Skin epidermis (tissue), 12 donors: ENCODE data around the gene EPN3.
A peak's percentile ranks its signal among the peaks of the same experiment; 100 is the strongest.

Source experiments
- H3K27ac ChIP-seq, 21 experiments: fragments of 200-600 bp; sonication (generic) in 11 of 21; one replicate each; pipeline ENCODE4 v1.5.0; 2020; ENCODE audit warnings: mild to moderate bottlenecking in 3 of 21, inconsistent platforms in 2 of 21, moderate library complexity in 2 of 21
- H3K4me3 ChIP-seq, 7 experiments: fragments of 200-600 bp; sonication (generic) in 2 of 7; one replicate each; pipeline ENCODE4 v1.5.0; 2020; ENCODE audit warnings: inconsistent platforms in 2 of 7, mild to moderate bottlenecking in 2 of 7, moderate library complexity in 1 of 7

EPN3 gene

DNA sequence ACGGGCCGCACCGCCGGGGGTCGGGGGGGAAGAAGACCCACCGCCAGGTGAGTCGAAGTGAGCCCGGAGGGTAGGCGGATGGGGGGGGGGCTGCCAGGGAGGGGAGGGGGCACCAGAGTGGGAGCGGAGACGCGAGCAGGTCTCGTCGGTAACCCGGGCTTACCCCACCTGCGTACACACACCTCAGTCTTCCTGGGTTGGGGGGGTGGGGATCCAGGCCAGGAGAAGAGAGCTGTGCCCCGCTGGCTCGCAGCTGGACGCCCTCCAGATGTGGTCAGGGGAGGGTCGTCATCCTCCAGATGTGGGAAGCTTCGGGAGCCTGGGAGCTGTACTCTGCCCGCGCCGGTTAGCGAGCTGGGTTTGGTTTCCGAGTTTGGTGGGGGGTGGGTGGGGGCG, 29.2 kb downstream of the EPN3 start:
- Histone ChIP-seq H3K27ac (peak overlapping the region in 9 of 21 experiments; percentile 4 to 75 (median 47)), H3K4me3 (peak overlapping the region; percentile 39 to 56 (median 49))

GRCh38 chr17:50562242-50563091, 29.9 kb downstream of the EPN3 start:
- peak overlapping the region in 5 of 7 experiments; percentile 39 to 56 (median 49) for H3K4me3 ChIP-seq

DNA sequence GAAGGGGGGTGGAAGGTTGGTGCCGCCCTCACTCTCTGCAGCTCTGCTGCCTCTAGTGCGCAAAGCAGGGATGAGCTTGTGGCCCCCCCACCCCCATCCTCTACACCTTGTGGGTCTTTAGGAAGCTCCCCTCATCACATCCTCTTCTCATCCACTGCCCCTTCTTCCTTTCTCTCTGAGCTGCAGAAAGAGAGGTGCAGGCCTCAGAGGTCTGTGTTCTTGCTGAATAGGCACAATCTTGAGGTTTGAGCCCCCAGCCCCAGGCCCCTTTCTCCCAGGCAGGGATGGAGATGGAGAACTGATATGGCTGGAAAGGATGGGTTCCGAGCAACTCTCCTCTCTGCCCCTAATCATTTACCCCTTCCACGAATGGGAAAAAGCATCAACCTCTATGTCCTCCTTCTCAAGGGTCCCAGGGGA, 30.6 kb downstream of the EPN3 start:
- peak overlapping the region in 5 of 21 experiments; percentile 24 to 75 (median 47) for H3K27ac ChIP-seq
- no peak overlapping the region for H3K4me3 ChIP-seq

More at GRCh38 chr17:50562242-50563091, 29.9 kb downstream of the EPN3 start:
- H3K27ac ChIP-seq: peak overlapping the region in 7 of 21 experiments; percentile 0 to 75 (median 38)

GRCh38 chr17:50564916-50565315, 32.4 kb downstream of the EPN3 start:
- H3K4me3 ChIP-seq: no peak overlapping the region

GRCh38 chr17:50565402-50566350, 33.1 kb downstream of the EPN3 start:
- Histone ChIP-seq H3K4me3 (no peak overlapping the region), H3K27ac (peak overlapping the region in 18 of 21 experiments; percentile 7 to 85 (median 54))

More at GRCh38 chr17:50564916-50565315, 32.4 kb downstream of the EPN3 start:
- H3K27ac ChIP-seq: peak overlapping the region in 19 of 21 experiments; percentile 22 to 85 (median 56)

GRCh38 chr17:50566886-50567285, 34.4 kb downstream of the EPN3 start:
- H3K27ac ChIP-seq: no peak overlapping the region
- H3K4me3 ChIP-seq: no peak overlapping the region

- H3K27ac ChIP-seq: no peak overlapping the region
- no peak overlapping the region for H3K4me3 ChIP-seq
Measured at GRCh38 chr17:50568659-50569058, 36.1 kb downstream of the EPN3 start.

- Histone ChIP-seq H3K27ac (no peak overlapping the region), H3K4me3 (no peak overlapping the region)
Measured at GRCh38 chr17:50569592-50569991, 37.1 kb downstream of the EPN3 start.

DNA sequence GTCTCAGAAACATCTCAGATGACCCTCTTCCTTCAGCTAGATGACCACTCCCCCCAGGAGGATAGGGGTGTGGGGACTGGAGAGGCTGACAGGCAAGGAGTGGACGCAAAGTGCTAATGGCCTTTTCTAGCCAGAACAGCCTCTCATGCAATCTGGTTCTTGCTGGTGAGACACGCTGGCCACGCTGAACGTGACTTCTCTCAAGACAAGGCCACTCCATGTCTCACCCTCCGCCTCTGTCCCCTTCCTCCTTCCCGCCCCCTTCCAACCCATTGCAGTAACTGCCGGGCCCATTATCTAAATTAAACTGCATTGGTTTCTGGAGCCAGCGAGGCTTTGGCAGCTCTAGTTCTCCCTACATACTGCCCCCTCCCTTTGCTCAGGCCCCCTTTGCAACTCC, 37.5 kb downstream of the EPN3 start:
- Histone ChIP-seq H3K4me3 (no peak overlapping the region), H3K27ac (no peak overlapping the region)

DNA sequence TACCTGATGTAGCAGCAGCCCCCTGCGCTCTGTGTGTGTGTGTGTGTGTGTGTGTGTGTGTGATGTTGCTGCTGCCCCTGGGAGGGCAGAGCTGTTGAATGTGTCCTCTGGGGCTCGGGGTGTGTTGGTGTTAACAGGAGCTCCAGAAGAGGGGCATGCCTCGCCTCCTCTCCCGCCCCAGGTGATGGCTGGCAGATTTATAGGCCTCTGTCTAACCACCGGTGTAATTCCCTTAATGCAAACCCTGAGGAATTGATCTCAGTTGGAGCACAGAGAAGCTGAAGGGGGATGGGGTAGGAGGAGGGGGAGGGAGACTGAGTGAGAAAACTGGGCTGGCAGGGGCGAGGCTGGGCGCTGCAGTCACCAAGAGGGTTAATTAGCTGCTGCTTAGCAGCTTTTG, 38.0 kb downstream of the EPN3 start:
- no peak overlapping the region for H3K4me3 ChIP-seq
- H3K27ac ChIP-seq: no peak overlapping the region

GRCh38 chr17:50571681-50572080, 39.1 kb downstream of the EPN3 start:
- no peak overlapping the region for H3K4me3 ChIP-seq
- no peak overlapping the region for H3K27ac ChIP-seq

- H3K27ac ChIP-seq: no peak overlapping the region
- no peak overlapping the region for H3K4me3 ChIP-seq
Measured at GRCh38 chr17:50572541-50572940, 40.0 kb downstream of the EPN3 start.

DNA sequence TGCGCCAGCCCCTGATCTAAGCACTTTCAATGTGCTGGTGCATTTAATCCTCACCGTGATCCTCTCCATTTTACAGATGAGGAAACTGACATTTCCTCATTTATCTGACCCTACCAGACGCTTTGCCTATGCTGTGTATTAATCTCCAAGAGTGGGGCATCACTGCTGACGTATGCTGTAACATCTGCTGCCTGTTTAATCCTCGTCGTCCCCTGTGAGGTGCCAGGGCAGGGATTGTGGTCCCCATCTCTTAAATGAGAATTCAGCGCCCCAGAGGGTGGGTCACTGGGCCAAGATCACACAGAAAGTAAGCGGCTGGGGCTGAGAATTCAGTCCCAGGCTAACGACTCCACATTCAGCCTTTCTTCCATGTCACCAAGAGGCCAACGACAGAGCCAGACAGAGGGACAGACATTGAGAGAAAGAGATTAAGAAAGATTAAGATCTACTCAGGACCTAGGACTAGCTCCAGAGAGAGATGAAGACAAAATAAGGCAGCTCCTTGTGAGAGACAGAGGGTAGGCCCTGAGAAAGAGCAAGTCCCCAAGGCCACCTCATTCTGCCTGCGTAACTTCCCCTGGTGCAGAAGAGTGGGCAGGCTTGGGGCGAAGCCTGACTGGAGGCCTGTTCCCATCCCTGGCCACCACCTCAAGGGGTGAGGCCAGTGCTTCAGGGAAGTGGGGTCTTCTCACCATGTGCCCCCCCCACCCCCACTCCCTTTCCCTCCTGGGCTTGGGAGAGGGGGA, 41.5 kb downstream of the EPN3 start:
- no peak overlapping the region for H3K27ac ChIP-seq
- no peak overlapping the region for H3K4me3 ChIP-seq

- Histone ChIP-seq H3K4me3 (no peak overlapping the region), H3K27ac (no peak overlapping the region)
Measured at GRCh38 chr17:50575581-50576210, 43.2 kb downstream of the EPN3 start.

DNA sequence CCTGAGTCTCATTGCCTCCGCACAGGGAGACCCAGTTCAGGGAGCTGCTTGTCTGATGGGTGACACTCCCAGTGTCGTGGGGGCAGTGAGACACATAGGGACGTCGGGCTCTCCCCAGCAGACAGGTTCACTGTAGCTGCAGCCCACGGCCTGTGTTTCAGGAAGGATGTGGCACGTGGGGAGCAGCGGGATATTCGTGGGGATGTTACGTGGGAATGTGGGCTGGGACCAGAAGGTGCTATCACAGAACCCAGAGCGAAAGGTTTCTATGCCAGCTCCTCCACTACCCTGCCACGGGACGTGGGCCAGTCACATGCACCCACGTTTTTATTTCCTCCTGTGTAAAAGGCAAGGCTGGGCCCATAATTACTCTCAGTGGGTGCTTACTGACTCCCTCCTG, 44.3 kb downstream of the EPN3 start:
- Histone ChIP-seq H3K4me3 (no peak overlapping the region), H3K27ac (no peak overlapping the region)

DNA sequence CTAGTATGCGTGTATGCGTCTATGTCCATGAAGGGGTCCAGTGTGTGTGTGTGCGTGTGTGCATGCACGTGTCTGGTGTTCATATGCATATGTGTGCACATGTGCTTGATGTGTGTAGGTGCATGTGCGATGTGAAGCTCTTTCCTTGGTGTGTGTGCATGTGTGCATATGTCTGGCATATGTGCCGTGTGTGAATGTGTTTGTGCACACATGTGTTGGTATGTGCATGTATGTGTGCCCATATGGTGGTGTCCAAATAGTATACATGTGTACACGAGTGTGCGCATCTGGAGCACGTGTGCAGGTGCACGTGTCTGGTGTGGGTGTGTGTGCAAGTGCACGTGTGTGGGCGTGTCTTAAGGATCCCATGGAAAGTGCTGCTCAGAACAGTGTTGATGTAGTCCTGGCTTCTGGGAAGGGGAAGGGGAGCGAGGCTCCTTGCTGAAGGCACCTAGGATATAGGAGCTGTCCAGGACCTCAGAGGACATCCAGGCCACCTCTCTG, 45.0 kb downstream of the EPN3 start:
- no peak overlapping the region for H3K4me3 ChIP-seq
- no peak overlapping the region for H3K27ac ChIP-seq

DNA sequence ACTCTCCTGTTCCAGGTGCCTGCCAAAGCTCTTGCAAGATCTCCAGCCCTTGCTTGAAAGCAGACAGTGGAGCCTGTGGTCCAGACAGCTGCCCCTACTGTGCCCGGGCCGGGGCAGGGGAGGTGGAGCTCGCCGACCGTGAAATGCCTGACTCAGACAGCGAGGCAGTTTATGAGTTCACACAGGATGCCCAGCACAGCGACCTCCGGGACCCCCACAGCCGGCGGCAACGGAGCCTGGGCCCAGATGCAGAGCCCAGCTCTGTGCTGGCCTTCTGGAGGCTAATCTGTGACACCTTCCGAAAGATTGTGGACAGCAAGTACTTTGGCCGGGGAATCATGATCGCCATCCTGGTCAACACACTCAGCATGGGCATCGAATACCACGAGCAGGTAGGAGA, 45.6 kb downstream of the EPN3 start:
- Histone ChIP-seq H3K4me3 (no peak overlapping the region), H3K27ac (no peak overlapping the region)

- no peak overlapping the region for H3K4me3 ChIP-seq
- H3K27ac ChIP-seq: no peak overlapping the region
Measured at GRCh38 chr17:50579399-50579798, 46.9 kb downstream of the EPN3 start.

DNA sequence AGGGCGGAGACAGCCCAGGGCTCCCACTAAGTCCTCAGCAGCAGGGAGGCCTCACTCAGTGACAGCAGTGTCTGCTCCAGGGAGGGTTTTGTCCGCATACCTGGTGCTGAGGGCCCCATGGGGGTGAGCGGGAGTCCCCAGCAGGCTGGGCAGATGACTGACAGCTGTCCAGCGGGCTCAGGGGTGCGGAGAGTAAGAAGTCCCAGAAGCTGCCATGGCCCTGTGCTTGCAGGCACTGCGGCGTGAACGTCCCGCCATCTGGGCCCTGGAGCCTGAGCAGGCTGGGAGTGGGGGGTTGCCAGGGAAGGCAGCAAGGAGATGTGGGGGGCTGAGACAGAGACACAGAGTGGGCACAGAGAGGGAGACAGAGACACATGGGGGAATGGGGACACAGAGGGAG, 48.1 kb downstream of the EPN3 start:
- no peak overlapping the region for H3K27ac ChIP-seq
- no peak overlapping the region for H3K4me3 ChIP-seq
